Mammary epithelial cell (primary cell): ENCODE results near the gene UBB.

Experiments
- CTCF ChIP-seq, 2 donors: IDR thresholded peaks in 1 of 2; conservative IDR thresholded peaks in 1 of 2; 2 replicates each; pipeline ENCODE4 v1.5.1; 2011 to 2012; ENCODE audit warnings: inconsistent platforms in 2 of 2, low read length in 2 of 2, mild to moderate bottlenecking in 2 of 2, control low read depth in 1 of 2, low read depth in 1 of 2; ENCODE audit not compliant: insufficient read depth in 1 of 2; ENCODE audit errors: extremely low read depth in 1 of 2
- EZH2 ChIP-seq: IDR thresholded peaks from 2 replicates; pipeline ENCODE4 v1.6.1; 2012; ENCODE audit warnings: low read length, inconsistent platforms, borderline replicate concordance

DNA sequence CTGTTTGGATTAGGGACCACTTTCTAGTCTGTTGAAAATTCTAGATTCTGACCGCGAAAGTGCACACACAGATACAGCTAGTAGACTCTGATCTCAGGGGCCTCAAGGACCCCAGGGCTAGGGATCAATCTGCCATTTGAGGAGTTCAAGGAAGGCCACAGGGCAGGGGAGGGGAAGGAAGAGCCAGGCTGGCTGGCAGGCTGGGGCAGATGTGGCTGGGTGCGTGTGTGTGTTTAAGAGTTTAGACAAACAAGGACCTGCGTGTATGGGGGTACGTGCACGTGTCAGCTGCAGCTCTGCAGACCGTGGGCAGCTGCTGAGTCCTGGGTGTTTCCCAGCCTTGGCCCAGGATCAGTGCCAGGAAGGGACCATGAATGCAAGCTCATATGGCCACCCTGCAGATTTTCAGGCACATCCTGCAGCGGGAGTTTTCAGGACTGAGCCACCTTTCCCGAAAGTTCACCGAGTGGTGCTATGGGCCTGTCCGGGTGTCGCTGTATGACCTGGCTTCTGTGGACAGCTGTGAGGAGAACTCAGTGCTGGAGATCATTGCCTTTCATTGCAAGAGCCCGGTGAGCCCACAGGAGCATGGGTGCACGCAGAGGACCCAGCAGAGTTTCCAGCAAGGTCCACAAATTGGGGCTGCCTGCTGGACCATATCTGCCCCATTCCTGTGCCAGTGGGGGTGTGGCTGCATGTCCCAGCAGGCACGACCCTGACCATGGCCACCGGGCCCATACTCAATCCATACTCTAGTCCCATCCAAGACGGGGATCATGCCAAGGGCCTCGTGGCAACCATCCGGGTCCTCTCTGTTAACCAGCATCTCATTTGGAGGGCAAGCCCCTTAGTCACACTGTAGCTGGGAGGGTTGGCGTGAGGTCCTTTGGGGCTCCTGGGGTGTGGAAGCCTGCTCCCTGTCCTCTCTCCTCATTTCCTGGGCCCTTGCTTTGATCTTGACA lies 45.1 kb downstream of the UBB start:
- TF ChIP-seq CTCF (conservative IDR thresholded peaks at IDR 0.05 in 1 of 2, IDR thresholded peaks at IDR 0.05 in 1 of 2; ENCODE audit: extremely low read depth in 1 of 2, insufficient read depth in 1 of 2, low read depth in 1 of 2, low read length in 2 of 2) (no peak), EZH2 (no peak)
